BLaER1 (cell line): ENCODE data around the gene SND1.

ENCODE experiments used
- H3K27ac ChIP-seq: shearing (Covaris generic); formaldehyde crosslinking; 2 replicates; pipeline ENCODE4 v1.8.1; 2022
- H3K27me3 ChIP-seq: shearing (Covaris generic); formaldehyde crosslinking; 2 replicates; pipeline ENCODE4 v1.8.1; 2022
- H3K36me3 ChIP-seq: shearing (Covaris generic); formaldehyde crosslinking; 2 replicates; pipeline ENCODE4 v1.8.1; 2022
- H3K4me1 ChIP-seq: shearing (Covaris generic); formaldehyde crosslinking; 2 replicates; pipeline ENCODE4 v1.8.1; 2022
- H3K4me2 ChIP-seq: shearing (Covaris generic); formaldehyde crosslinking; 2 replicates; pipeline ENCODE4 v1.8.1; 2022
- H3K4me3 ChIP-seq: shearing (Covaris generic); formaldehyde crosslinking; 2 replicates; pipeline ENCODE4 v1.8.1; 2022
- H3K9ac ChIP-seq: shearing (Covaris generic); formaldehyde crosslinking; 2 replicates; pipeline ENCODE4 v1.8.1; 2022
- H3K9me3 ChIP-seq: shearing (Covaris generic); formaldehyde crosslinking; 2 replicates; pipeline ENCODE4 v1.8.1; 2022
- H4K20me1 ChIP-seq: shearing (Covaris generic); formaldehyde crosslinking; 2 replicates; pipeline ENCODE4 v1.8.1; 2022
- Cebpa-rat ChIP-seq: shearing (Covaris generic); IDR thresholded peaks from 2 replicates; pipeline ENCODE4 v1.8.1; 2022

SND1 gene

DNA sequence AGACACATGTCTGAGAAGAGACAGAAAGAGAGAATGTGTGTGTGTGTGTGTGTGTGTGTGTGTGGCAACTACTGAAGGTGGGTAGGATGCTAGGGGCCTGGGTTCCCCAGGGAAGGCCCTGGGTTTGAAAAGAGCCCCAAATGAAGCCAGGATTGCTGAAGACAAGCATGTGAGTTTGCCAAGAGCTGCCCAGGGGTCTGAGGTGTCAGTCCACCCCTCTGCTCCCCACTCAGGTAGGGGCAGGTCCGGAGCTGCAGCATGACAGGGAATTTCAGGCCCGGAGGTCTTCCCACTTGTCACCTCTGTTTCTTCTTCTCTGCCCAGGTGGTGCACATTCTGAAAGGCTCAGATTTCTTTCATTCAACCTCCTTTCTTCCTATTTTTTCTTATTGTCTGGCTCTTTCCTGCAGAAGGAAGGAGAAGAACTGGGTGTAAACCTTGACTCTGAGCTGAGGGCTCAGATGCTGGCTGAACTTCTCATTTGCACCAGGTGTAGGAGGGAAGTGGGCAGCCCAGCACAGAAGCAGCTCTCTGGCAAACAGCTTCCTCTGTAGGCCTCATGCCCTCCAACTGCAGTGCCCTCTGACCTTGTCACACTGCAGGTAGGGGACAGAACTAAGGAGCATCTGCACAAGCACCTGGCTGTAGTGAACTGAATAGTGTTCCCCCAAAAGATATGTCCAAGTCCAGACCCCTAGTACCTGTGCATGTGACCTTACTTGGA lies 458.8 kb downstream of the SND1 start:
- peak overlapping the region; percentile 62; the same call in 1 of the 2 replicates for H3K9ac ChIP-seq
- no peaks in the 10 kb centered on the region for H3K27me3 ChIP-seq
- no peaks in the 10 kb centered on the region for H4K20me1 ChIP-seq
- H3K36me3 ChIP-seq: no peaks in the 10 kb centered on the region
- H3K9me3 ChIP-seq: no peaks in the 10 kb centered on the region
- peak overlapping the region; percentile 58 for H3K27ac ChIP-seq
- H3K4me1 ChIP-seq: peaks cover 100% of the 10 kb centered on the region
- H3K4me3 ChIP-seq: peak overlapping the region; percentile 53; the same call in 1 of the 2 replicates
- no peak for TF ChIP-seq Cebpa-rat
- H3K4me2 ChIP-seq: peak overlapping the region; percentile 87

DNA sequence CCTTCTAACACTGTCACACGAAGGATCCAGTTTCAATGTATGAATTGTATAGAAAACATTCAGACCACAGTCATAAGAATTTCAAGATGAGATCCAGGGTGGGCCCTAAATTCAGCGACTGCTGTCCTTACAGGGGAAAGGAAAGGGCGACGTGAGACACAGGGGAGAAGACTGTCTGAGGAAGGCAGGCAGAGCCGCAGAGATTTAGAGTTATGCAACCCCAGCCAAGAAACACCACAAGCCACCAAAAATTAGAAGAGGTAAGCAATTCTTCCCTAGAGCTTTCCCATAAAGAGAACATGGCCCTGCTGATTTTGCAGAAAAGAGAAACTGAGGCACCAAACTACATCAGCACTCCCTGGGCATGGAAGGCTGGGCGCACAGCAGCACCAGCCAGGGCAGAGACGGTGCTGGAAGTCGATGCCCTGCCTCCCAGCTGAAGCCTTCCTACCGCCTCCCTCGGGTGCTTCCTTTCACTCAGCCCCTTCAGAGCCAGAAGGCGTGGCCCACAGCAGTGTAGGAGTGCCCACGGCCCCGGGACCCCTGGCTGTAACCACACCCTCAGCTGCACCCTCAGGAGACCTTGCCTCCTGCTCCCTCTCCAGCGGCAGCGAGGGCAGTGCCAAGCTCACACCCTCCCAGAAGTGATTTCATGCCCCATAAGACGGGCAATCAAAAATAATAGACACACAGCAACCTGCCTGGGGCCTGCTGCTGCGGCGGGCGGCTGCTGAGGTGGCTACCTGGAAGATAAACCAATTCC lies 460.2 kb downstream of the SND1 start:
- peak overlapping the region; percentile 62 for H3K9ac ChIP-seq
- peak overlapping the region; percentile 58 for H3K27ac ChIP-seq
- no peaks in the 10 kb centered on the region for H3K9me3 ChIP-seq
- H3K36me3 ChIP-seq: no peaks in the 10 kb centered on the region
- no peaks in the 10 kb centered on the region for H3K27me3 ChIP-seq
- 0 out of 2 replicates have a peak, but pooled peaks have one; percentile 50 for TF ChIP-seq Cebpa-rat
- H3K4me1 ChIP-seq: peaks cover 100% of the 10 kb centered on the region
- peak overlapping the region; percentile 53 for H3K4me3 ChIP-seq
- peak overlapping the region; percentile 87 for H3K4me2 ChIP-seq
- no peaks in the 10 kb centered on the region for H4K20me1 ChIP-seq

DNA sequence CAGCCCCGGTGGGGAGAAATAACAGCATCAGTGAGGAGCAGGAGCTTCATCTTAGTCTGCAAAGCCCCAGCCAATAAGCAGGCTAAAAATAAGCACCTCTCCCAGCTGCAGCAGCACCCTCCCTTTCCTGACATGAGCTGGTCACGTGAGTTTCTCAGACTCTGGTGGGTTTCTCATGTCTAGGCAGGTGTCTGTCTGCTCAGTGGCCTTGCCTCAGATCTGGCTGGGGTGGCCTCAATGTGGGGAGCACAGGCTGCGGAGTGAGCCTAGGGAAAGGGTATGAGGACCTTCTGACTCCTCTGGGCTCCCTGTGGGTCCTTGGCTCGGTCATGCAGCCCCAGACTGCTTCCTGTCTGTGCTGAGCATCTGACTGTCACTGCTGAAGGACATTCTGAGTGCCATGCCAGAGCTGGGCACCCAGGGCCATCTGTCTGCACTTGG lies 460.8 kb downstream of the SND1 start:
- no peaks in the 10 kb centered on the region for H3K27me3 ChIP-seq
- peak overlapping the region; percentile 62; the same call in 1 of the 2 replicates for H3K9ac ChIP-seq
- peak overlapping the region; percentile 58 for H3K27ac ChIP-seq
- H3K36me3 ChIP-seq: no peaks in the 10 kb centered on the region
- peaks cover 100% of the 10 kb centered on the region for H3K4me1 ChIP-seq
- H3K4me3 ChIP-seq: peak overlapping the region; percentile 53
- no peaks in the 10 kb centered on the region for H4K20me1 ChIP-seq
- peak overlapping the region; percentile 87 for H3K4me2 ChIP-seq
- no peak for TF ChIP-seq Cebpa-rat
- H3K9me3 ChIP-seq: no peaks in the 10 kb centered on the region

DNA sequence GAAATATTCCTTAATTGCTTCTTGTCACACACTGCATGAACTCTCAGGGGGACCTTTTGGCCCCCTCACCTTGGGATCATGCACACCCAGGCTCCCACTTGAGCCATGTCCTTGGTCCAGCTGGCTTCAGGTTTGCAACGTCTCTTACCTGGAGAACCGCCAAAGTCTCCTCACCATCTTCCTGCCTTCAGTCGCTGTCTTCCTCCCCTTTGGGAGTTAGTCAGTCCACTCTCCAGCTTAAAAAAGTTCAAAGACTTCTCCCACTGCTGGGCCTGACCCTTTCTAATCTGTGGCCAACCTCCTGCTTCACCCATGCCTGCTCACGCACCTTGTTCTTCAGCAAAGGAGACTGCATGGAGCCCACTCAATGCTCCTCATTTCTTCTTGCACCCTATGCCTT lies 461.8 kb downstream of the SND1 start:
- Histone ChIP-seq H4K20me1 (no peaks in the 10 kb centered on the region), H3K9me3 (no peaks in the 10 kb centered on the region), H3K36me3 (no peaks in the 10 kb centered on the region), H3K4me1 (peaks cover 100% of the 10 kb centered on the region), H3K27ac (no peak overlapping the region; the same call in 1 of the 2 replicates), H3K4me3 (no peak overlapping the region), H3K4me2 (peak overlapping the region; percentile 87), H3K27me3 (no peaks in the 10 kb centered on the region), H3K9ac (no peak overlapping the region)
- TF ChIP-seq Cebpa-rat: no peak

DNA sequence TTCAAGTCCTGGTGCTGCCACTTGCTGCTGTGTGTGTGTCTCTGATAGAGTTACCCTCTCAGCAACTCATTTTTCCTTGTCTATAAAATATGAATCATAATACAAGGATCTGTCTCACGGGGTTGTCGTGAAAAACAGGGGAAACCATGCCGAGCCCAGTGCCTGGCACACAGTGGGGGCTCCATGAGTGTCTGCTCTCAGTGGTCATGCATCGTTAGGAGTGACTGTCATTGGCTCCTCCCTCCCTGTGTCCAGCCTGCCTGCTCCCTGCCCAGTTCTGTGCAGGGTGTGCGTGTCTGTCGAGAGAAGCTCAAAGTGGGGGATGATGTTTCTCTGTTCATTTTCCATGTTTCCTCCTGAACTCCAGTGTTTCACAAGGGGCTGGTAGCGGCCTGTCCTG lies 462.8 kb downstream of the SND1 start:
- Histone ChIP-seq H3K27me3 (no peaks in the 10 kb centered on the region), H3K9ac (no peak overlapping the region), H3K4me1 (peaks cover 97% of the 10 kb centered on the region), H3K36me3 (no peaks in the 10 kb centered on the region), H3K9me3 (no peaks in the 10 kb centered on the region), H3K4me2 (peak overlapping the region; percentile 87), H3K4me3 (no peak overlapping the region), H3K27ac (no peak overlapping the region), H4K20me1 (no peaks in the 10 kb centered on the region)
- no peak for TF ChIP-seq Cebpa-rat

DNA sequence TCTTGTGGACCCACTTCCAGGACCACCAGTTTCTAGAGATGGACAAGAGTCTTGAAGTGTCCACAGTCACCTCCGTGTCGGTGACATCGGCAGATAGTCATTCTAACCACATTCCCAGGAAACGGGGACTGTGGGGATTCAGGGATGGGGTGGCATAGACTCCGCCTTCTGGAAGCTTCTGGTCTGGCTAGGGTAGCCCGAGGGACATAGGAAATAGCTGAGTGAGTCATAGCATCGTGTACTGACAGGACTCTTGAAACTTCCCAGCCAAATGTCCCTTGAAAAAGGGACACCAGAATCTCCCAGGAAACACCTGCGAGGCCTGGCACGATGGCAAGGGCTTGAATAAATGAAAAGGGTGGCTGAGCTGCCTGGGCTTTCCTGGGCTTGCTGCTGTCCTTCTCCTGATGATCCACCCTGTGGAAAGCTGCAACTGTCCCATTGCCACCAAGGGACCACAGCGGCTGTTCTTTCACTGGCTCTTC lies 463.4 kb downstream of the SND1 start:
- no peak overlapping the region for H3K4me3 ChIP-seq
- H3K9me3 ChIP-seq: no peaks in the 10 kb centered on the region
- peaks cover 91% of the 10 kb centered on the region for H3K4me1 ChIP-seq
- H3K4me2 ChIP-seq: peak overlapping the region; percentile 87
- TF ChIP-seq Cebpa-rat: no peak
- H3K27me3 ChIP-seq: no peaks in the 10 kb centered on the region
- no peaks in the 10 kb centered on the region for H4K20me1 ChIP-seq
- no peak overlapping the region for H3K9ac ChIP-seq
- peak overlapping the region; percentile 24; the same call in 1 of the 2 replicates for H3K27ac ChIP-seq
- H3K36me3 ChIP-seq: no peaks in the 10 kb centered on the region

DNA sequence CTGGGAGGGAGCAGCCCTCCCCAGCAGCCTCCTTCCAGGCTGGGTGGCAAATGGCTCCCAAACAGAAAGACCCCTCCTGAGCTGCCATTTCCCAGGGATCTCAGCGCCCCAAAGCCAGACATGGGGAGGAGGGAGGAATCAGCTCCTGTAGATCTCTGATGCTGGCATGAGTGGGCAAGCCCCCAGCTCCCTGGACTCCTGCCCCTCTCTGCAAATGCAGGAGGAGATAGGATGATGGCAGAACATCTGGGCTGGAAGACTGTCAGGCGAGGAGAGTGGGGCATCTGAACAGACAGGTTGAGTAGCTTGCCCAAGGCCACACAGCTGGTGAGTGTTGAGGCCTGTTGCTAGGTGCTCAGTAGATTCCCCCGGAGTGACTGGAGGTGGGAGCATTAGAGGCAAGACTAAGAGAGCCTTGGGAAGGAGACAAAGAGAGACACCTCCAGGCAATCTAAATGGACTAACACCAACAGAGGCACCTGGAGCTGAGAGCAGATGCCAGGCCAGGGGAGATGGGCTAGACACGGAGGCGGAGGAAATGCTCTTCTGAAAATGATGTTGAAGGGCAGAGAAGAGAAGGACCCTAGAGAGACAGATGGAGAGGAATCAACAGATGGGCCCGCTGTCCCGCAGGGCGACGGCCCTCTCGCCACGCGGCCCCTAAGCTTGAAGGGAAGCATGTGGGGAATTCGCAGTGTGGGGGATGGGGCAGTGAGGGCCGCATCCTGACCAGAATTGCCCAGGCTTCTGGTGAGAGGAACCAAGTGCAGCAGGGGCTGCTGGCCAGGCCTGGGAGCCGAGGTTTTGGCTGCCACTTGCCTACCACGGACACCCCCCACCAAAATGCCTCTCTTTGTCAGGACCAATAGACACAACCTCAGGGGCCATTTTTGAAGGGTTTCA lies 464.1 kb downstream of the SND1 start:
- no peaks in the 10 kb centered on the region for H3K27me3 ChIP-seq
- peak overlapping the region; percentile 50; the same call in 1 of the 2 replicates for H3K27ac ChIP-seq
- H3K36me3 ChIP-seq: no peaks in the 10 kb centered on the region
- no peaks in the 10 kb centered on the region for H4K20me1 ChIP-seq
- H3K9ac ChIP-seq: no peak overlapping the region
- no peak overlapping the region for H3K4me3 ChIP-seq
- H3K4me1 ChIP-seq: peaks cover 88% of the 10 kb centered on the region
- H3K9me3 ChIP-seq: no peaks in the 10 kb centered on the region
- H3K4me2 ChIP-seq: peak overlapping the region; percentile 87
- no peak for TF ChIP-seq Cebpa-rat

DNA sequence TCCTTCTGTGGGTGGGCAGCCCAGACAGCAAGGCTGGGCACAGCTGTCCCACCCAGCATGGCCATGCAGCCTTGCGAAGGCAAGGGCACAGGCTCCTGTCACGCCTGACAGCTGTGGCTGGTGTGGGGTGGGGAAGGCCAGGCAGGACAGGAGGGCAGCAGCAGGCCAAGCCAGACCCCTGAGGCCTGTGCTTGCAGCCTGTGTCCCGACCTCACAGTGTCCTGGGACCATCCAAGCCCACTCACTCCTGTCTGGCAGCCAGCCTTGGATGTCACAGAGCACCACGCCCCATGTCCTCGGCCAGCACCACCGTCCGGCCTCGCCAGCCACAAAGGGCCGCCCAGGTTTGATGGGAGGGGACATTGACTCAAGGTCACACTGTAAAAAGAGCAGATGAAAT lies 464.7 kb downstream of the SND1 start:
- Histone ChIP-seq H3K9me3 (no peaks in the 10 kb centered on the region), H3K9ac (no peak overlapping the region), H3K4me3 (no peak overlapping the region), H4K20me1 (no peaks in the 10 kb centered on the region), H3K4me1 (peaks cover 88% of the 10 kb centered on the region), H3K36me3 (no peaks in the 10 kb centered on the region), H3K27me3 (no peaks in the 10 kb centered on the region), H3K27ac (peak overlapping the region; percentile 50; the same call in 1 of the 2 replicates), H3K4me2 (peak overlapping the region; percentile 87)
- no peak for TF ChIP-seq Cebpa-rat

DNA sequence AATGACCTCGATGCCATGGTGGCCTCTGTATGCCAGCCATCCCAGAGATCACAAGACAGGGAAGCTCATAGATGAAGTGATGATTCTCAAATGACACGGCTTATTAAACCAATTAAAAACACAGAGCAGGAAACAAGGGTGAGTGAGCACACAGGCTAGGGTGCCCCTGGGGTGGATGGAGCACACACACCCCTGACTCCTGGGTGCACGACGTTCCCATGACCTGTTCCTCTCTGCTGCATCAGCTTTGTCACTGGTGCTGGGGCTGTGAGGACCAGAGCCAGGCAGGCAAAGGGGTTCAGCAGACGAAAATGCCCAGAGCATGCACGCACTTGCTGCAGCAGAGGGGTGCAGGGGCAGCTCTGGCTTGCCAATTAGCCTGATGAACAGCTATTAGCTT lies 465.7 kb downstream of the SND1 start:
- TF ChIP-seq Cebpa-rat: no peak
- H3K27me3 ChIP-seq: no peaks in the 10 kb centered on the region
- no peaks in the 10 kb centered on the region for H3K36me3 ChIP-seq
- H4K20me1 ChIP-seq: no peaks in the 10 kb centered on the region
- no peaks in the 10 kb centered on the region for H3K9me3 ChIP-seq
- peaks cover 83% of the 10 kb centered on the region for H3K4me1 ChIP-seq
- H3K4me3 ChIP-seq: no peak overlapping the region
- H3K4me2 ChIP-seq: peak overlapping the region; percentile 87
- H3K9ac ChIP-seq: 0 out of 2 replicates have a peak overlapping the region, but pooled peaks have one; percentile 12
- no peak overlapping the region; the same call in 1 of the 2 replicates for H3K27ac ChIP-seq
